Osteoblast (primary cell): ENCODE measurements around the gene MYNN. TPM values are rescaled to one million over a fixed set of nuclear protein-coding genes. Genes with fewer than 3 reads are reported as not detected.

Experiments used
- DNase-seq: peaks from one replicate; pipeline ENCODE4 v3.0.0; 2011; ENCODE audit warnings: low spot score, mixed read lengths; ENCODE audit not compliant: insufficient read length; ENCODE audit errors: missing footprints
- H2AFZ ChIP-seq: 2 replicates; pipeline ENCODE4 v1.6.0; 2011; ENCODE audit warnings: mild to moderate bottlenecking, low read length
- H3K27ac ChIP-seq: 2 replicates; pipeline ENCODE4 v1.5.1; 2011; ENCODE audit warnings: mild to moderate bottlenecking, low read depth, low read length, moderate library complexity
- H3K27me3 ChIP-seq: 2 replicates; pipeline ENCODE4 v1.6.0; 2012; ENCODE audit warnings: mild to moderate bottlenecking, control low read depth, inconsistent platforms, low read length, moderate library complexity; ENCODE audit not compliant: insufficient read depth
- H3K36me3 ChIP-seq: 2 replicates; pipeline ENCODE4 v1.5.1; 2011; ENCODE audit warnings: mild to moderate bottlenecking, low read length, control low read depth, moderate library complexity; ENCODE audit not compliant: insufficient read depth
- H3K4me1 ChIP-seq: 2 replicates; pipeline ENCODE4 v1.5.1; 2011; ENCODE audit warnings: mild to moderate bottlenecking, low read length, control low read depth, moderate library complexity; ENCODE audit not compliant: insufficient read depth
- H3K4me2 ChIP-seq: 2 replicates; pipeline ENCODE4 v1.6.0; 2011; ENCODE audit warnings: mild to moderate bottlenecking, low read length; ENCODE audit not compliant: insufficient read depth
- H3K4me3 ChIP-seq: fragments of 200-600 bp; sonication (generic); 3 replicates; pipeline ENCODE4 v1.5.1; 2012; ENCODE audit warnings: mild to moderate bottlenecking, low read length, inconsistent platforms; ENCODE audit not compliant: insufficient read depth
- H3K79me2 ChIP-seq: 2 replicates; pipeline ENCODE4 v1.6.0; 2012; ENCODE audit warnings: mild to moderate bottlenecking, low read length, control low read depth, inconsistent platforms; ENCODE audit not compliant: insufficient read depth
- H3K9me3 ChIP-seq: 2 replicates; pipeline ENCODE4 v1.5.1; 2011; ENCODE audit warnings: low read depth, low read length, control low read depth
- H4K20me1 ChIP-seq: 2 replicates; pipeline ENCODE4 v1.6.0; 2012; ENCODE audit warnings: mild to moderate bottlenecking, low read length, control low read depth; ENCODE audit not compliant: insufficient read depth
- total RNA-seq: library from RNA; depleted of rRNA; stranded (reverse); fragments of >200 nt; gene quantifications from 2 replicates; pipeline ENCODE4 v1.2.3, GENCODE V29; 2012
- TF ChIP-seq, protein P1 (sequence below): IDR thresholded peaks from 2 replicates; pipeline ENCODE4 v1.5.1; 2011; ENCODE audit warnings: mild to moderate bottlenecking, low read depth, low read length, moderate library complexity; ENCODE audit errors: extremely low read depth

Gene MYNN
- total RNA-seq, 1 donor = 22.1 TPM

GRCh38 chr3:169836078-169836941 lies 63.1 kb downstream of the MYNN start:
- TF ChIP-seq, protein P1, sequence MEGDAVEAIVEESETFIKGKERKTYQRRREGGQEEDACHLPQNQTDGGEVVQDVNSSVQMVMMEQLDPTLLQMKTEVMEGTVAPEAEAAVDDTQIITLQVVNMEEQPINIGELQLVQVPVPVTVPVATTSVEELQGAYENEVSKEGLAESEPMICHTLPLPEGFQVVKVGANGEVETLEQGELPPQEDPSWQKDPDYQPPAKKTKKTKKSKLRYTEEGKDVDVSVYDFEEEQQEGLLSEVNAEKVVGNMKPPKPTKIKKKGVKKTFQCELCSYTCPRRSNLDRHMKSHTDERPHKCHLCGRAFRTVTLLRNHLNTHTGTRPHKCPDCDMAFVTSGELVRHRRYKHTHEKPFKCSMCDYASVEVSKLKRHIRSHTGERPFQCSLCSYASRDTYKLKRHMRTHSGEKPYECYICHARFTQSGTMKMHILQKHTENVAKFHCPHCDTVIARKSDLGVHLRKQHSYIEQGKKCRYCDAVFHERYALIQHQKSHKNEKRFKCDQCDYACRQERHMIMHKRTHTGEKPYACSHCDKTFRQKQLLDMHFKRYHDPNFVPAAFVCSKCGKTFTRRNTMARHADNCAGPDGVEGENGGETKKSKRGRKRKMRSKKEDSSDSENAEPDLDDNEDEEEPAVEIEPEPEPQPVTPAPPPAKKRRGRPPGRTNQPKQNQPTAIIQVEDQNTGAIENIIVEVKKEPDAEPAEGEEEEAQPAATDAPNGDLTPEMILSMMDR = no peak
- peaks cover 5% of the 10 kb centered on the region for H3K4me1 ChIP-seq
- H3K9me3 ChIP-seq = no peaks in the 10 kb centered on the region
- no peak overlapping the region for H3K27ac ChIP-seq
- peak overlapping the region; percentile 67 for H2AFZ ChIP-seq
- no peaks in the 10 kb centered on the region for H4K20me1 ChIP-seq
- no peak overlapping the region for H3K4me2 ChIP-seq
- no peaks in the 10 kb centered on the region for H3K79me2 ChIP-seq
- H3K4me3 ChIP-seq = no peak overlapping the region
- DNase-seq = no peak
- no peaks in the 10 kb centered on the region for H3K27me3 ChIP-seq
- H3K36me3 ChIP-seq = no peaks in the 10 kb centered on the region

GRCh38 chr3:169836942-169837275 lies 63.7 kb downstream of the MYNN start:
- Histone ChIP-seq H3K27ac (no peak overlapping the region), H3K9me3 (no peaks in the 10 kb centered on the region), H2AFZ (peak overlapping the region; percentile 67), H3K79me2 (no peaks in the 10 kb centered on the region), H4K20me1 (no peaks in the 10 kb centered on the region), H3K4me3 (no peak overlapping the region), H3K4me1 (peaks cover 5% of the 10 kb centered on the region), H3K4me2 (no peak overlapping the region), H3K36me3 (no peaks in the 10 kb centered on the region), H3K27me3 (no peaks in the 10 kb centered on the region)
- TF ChIP-seq, protein P1 = no peak
- peak; percentile 83 for DNase-seq

DNA sequence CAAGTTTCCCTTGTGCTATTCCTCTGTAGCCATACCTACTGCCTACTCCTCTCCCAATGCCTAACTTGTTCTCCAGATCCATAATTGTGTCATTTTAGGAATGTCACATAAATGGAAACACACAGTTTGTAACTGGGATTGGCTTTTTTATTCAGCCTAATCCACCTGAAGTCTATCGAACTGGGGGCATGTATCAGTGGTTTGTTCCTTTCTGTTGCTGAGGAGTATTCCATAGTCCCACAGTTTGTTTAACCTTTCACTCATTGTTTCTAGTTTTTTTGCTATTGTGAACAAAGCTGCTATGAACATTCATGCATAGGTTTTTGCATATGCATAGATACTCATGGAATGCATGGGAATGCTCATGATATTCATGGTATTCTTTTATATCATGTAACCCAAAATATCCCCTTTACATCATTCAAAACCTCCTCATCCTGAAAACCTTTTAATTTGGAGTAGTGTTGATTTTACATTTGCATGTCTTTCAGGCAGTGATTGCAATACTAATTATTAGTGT lies 65.4 kb downstream of the MYNN start:
- no peak overlapping the region for H3K4me2 ChIP-seq
- TF ChIP-seq, protein P1 = no peak
- no peaks in the 10 kb centered on the region for H3K27me3 ChIP-seq
- H3K4me1 ChIP-seq = peaks cover 5% of the 10 kb centered on the region
- H3K9me3 ChIP-seq = no peaks in the 10 kb centered on the region
- H3K4me3 ChIP-seq = no peak overlapping the region
- DNase-seq = no peak
- H3K79me2 ChIP-seq = no peaks in the 10 kb centered on the region
- no peaks in the 10 kb centered on the region for H4K20me1 ChIP-seq
- H2AFZ ChIP-seq = no peak overlapping the region
- H3K27ac ChIP-seq = no peak overlapping the region
- no peaks in the 10 kb centered on the region for H3K36me3 ChIP-seq

Other genes starting within 250 kb of the MYNN start
- 2.2 and 5.6 TPM in 2 replicates for gene MECOM, start 109.7 kb upstream of the MYNN start, total RNA-seq
- 144 and 200 TPM in 2 replicates for gene TERC, start 8.3 kb upstream of the MYNN start, total RNA-seq
- 4.3 and 4.7 TPM in 2 replicates for gene ACTRT3, start 3.8 kb upstream of the MYNN start, total RNA-seq
- gene LRRIQ4, start 39.5 kb downstream of the MYNN start, total RNA-seq = under 0.01 and 0.29 TPM in 2 replicates
- gene LRRC34, start 39.5 kb downstream of the MYNN start, total RNA-seq = 2.2 and 2.4 TPM in 2 replicates
- gene LRRC31, start 96.5 kb downstream of the MYNN start, total RNA-seq = not detected in 2 replicates
- not detected in 2 replicates for gene SAMD7, start 138.2 kb downstream of the MYNN start, total RNA-seq
- 31.5 and 34.2 TPM in 2 replicates for gene SEC62, start 193.4 kb downstream of the MYNN start, total RNA-seq